Pancreas (tissue), 10 donors: ENCODE data around the gene C10orf71. TPM values are rescaled to one million over a fixed set of nuclear protein-coding genes. Genes with fewer than 3 reads are reported as not detected.

Experiments used
- ATAC-seq, 4 donors: fragments of 200-7000 bp; cut with Tn5 transposase; one replicate each; pipeline versions ENCODE4 v1.8.0 to v1.9.1; 2020; ENCODE audit warnings: mild to moderate bottlenecking in 4 of 4, moderate library complexity in 4 of 4
- DNase-seq, 6 donors: peaks; one replicate each; pipeline ENCODE4 v3.0.0-alpha.2; 2020
- FAIRE-seq: peaks from 2 replicates; lab custom pipeline; 2012; peaks lifted over from hg19 to GRCh38; lab: Jason Lieb, UNC
- H3K27ac ChIP-seq, 4 donors: fragments of 200-600 bp; sonication (generic); 1 replicate in 3 of 4; 2 replicates in 1 of 4; pipeline versions ENCODE4 v1.5.0 to v1.8.0; 2020
- H3K27me3 ChIP-seq, 4 donors: fragments of 200-600 bp; one replicate each; pipeline ENCODE4 v1.8.0; 2021
- H3K36me3 ChIP-seq, 3 donors: fragments of 200-600 bp; sonication (generic) in 1 of 3; one replicate each; pipeline versions ENCODE4 v1.5.0 to v1.8.0; 2020 to 2021
- H3K4me1 ChIP-seq, 3 donors: fragments of 200-600 bp; one replicate each; pipeline ENCODE4 v1.8.0; 2021
- H3K4me3 ChIP-seq, 4 donors: fragments of 200-600 bp; sonication (generic) in 2 of 4; one replicate each; pipeline versions ENCODE4 v1.5.0 to v1.8.0; 2020 to 2021
- H3K9me3 ChIP-seq, 4 donors: fragments of 200-600 bp; one replicate each; pipeline ENCODE4 v1.8.0; 2021
- WGBS, 2 donors: extraction: QIAGEN DNeasy Blood & Tissue Kit; methylation state at CpG; one replicate each; pipeline ENCODE4 v1.1.7; 2013; 5-methylcytosine and 5-hydroxymethylcytosine counted together
- intact Hi-C, 3 donors: fragments of 100-400 bp; cut with DNase I; formaldehyde crosslinking; loops; one replicate each; pipeline versions ENCODE4 v1.11.1 to v1.14.2; 2022
- polyA plus RNA-seq, 2 donors: library from polyadenylated mRNA; stranded (reverse); fragments of 200-250 nt; gene quantifications; one replicate each; pipeline ENCODE4 v1.2.3, GENCODE V29; 2013
- total RNA-seq, 6 donors: library from RNA; stranded (reverse); fragmentation: NEBNext Ultra II Directional in 4 of 6; extraction: Animal tissue kit (Norgen Biotek cat#: 25700) in 4 of 6; gene quantifications; one replicate each; pipeline versions ENCODE4 v1.2.1 to v1.2.4, GENCODE V29; 2021 to 2023
- TF ChIP-seq, protein P1 (sequence below), 4 donors: fragments of 200-600 bp; sonication (generic) in 3 of 4; IDR thresholded peaks; one replicate each; pipeline versions ENCODE4 v1.5.0 to v1.8.0; 2021; ENCODE audit warnings: antibody characterized with exemption in 4 of 4
- donor health status: healthy with polysubstance abuse.
- donor health status: DM: no; HTN: no; CAD: no; lungs with moderate emphysema.
- donor health status: DM: no; HTN: no; CAD: no.
- donor health status: control.
- donor health status: control.
- donor health status: Bipolar disorder and iron deficiency.
- donor health status: DM: yes; HTN: yes; CAD: no.
- donor health status: DM: no; HTN: no; CAD: no.
- donor health status: DM: no; HTN: no; CAD: no.
- donor health status: DM: yes; HTN: yes; CAD: no.

C10orf71 gene
- total and polyA plus RNA-seq, 8 donors: 0.07 to 2.6 (median 0.50) TPM

DNA sequence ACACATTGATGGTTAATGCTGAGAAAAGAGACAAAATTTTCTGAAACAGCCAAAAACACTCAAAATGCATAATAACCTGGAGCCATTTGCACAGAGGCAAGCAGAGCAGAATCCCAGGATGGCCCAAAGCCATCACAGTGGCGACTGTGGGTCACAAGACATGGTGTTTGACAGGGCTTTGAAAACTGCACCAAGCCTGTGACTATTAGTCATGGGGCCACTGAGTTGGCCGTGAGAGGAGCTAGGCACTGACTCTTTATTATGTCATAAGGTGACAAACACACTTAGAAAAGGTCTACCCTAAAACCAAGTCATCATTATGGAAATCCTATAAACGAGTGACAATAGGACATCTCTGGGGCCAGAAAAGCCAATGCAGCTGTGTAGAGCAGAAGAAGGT, 73.0 kb downstream of the C10orf71 start:
- no peaks in the 10 kb centered on the region for H3K4me1 ChIP-seq
- no peak overlapping the region for H3K4me3 ChIP-seq
- no peak overlapping the region for H3K27ac ChIP-seq
- intact Hi-C loops: no loop called here
- no peaks in the 10 kb centered on the region for H3K27me3 ChIP-seq
- no peak for DNase-seq
- H3K36me3 ChIP-seq: no peaks in the 10 kb centered on the region
- TF ChIP-seq, protein P1, sequence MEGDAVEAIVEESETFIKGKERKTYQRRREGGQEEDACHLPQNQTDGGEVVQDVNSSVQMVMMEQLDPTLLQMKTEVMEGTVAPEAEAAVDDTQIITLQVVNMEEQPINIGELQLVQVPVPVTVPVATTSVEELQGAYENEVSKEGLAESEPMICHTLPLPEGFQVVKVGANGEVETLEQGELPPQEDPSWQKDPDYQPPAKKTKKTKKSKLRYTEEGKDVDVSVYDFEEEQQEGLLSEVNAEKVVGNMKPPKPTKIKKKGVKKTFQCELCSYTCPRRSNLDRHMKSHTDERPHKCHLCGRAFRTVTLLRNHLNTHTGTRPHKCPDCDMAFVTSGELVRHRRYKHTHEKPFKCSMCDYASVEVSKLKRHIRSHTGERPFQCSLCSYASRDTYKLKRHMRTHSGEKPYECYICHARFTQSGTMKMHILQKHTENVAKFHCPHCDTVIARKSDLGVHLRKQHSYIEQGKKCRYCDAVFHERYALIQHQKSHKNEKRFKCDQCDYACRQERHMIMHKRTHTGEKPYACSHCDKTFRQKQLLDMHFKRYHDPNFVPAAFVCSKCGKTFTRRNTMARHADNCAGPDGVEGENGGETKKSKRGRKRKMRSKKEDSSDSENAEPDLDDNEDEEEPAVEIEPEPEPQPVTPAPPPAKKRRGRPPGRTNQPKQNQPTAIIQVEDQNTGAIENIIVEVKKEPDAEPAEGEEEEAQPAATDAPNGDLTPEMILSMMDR (IDR thresholded peaks at IDR 0.05): no peak
- no peaks in the 10 kb centered on the region for H3K9me3 ChIP-seq
- 65 to 66% methylated on average over 3 of the region's 3 CpGs for WGBS, 2 donors
- ATAC-seq: no peak
- FAIRE-seq: no peak

DNA sequence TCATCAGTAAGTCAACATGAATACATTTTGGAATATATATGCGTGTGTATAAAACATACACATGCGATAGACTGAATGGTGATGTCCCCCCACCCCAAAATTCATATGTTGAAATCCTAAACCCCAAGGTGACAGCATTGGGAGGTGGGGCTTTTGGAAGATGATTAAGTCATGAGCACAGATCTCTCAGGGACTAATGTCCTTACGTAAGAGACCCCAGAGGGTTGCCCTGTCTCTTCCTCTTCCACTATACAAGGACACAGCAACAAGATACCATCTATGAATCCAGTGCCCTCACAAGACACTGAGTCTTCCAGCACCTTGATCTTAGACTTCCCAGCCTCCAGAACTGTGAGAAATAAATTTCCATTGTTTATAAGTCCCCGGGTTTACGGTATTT, 74.4 kb downstream of the C10orf71 start:
- FAIRE-seq: no peak
- H3K27ac ChIP-seq: no peak overlapping the region
- TF ChIP-seq, protein P1 (IDR thresholded peaks at IDR 0.05): no peak
- intact Hi-C loops: no loop called here
- no peak overlapping the region for H3K4me3 ChIP-seq
- DNase-seq: no peak
- no peaks in the 10 kb centered on the region for H3K9me3 ChIP-seq
- H3K36me3 ChIP-seq: no peaks in the 10 kb centered on the region
- no peaks in the 10 kb centered on the region for H3K27me3 ChIP-seq
- no peak for ATAC-seq
- no peaks in the 10 kb centered on the region for H3K4me1 ChIP-seq
- 86 to 93% methylated on average over 5 of the region's 5 CpGs for WGBS, 2 donors

DNA sequence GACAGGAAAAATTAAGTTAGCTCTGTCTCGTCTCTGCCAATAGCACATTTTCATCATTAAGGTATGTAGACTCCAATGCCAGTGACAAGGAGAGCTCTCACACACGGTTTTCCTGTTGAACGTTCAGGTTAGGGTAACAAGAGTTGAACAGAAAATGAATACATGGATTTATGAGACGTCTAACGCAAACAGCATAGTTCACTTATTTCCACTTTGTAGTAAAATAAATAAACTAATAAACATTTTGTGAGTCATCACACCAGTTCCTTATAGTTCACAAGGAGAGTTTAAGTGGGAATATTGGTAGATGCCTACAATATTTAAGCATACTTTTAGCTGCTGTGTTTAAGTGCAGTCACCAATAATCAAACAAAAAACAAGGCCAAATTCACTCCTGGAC, 75.8 kb downstream of the C10orf71 start:
- H3K27me3 ChIP-seq: no peaks in the 10 kb centered on the region
- TF ChIP-seq, protein P1 (IDR thresholded peaks at IDR 0.05): no peak
- H3K4me1 ChIP-seq: no peaks in the 10 kb centered on the region
- H3K36me3 ChIP-seq: no peaks in the 10 kb centered on the region
- ATAC-seq (no peak), FAIRE-seq (no peak), DNase-seq (no peak)
- no peak overlapping the region for H3K4me3 ChIP-seq
- intact Hi-C loops: no loop called here
- H3K27ac ChIP-seq: no peak overlapping the region
- H3K9me3 ChIP-seq: no peaks in the 10 kb centered on the region
- WGBS, 2 donors: 60 to 72% methylated on average over 5 of the region's 5 CpGs

DNA sequence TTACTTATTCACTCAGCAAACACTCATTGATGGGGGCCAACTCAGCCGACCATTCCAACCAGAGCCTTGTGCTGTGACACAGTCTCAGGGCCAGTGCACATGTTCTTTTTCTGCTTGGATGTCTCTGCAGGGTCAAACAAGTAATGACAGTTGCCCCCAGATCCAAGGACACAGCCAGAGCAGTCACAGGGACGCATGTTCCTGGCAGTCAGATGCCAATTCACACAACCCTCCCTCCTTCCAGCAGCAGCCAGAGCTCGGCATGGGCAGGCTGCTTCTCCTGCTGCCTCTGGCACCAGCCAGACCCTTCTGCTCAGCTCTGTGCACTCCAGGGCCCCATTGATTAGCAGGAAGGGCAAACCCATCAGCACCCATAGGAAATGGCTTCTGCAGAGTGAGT, 76.6 kb downstream of the C10orf71 start:
- TF ChIP-seq, protein P1 (IDR thresholded peaks at IDR 0.05): no peak
- no peaks in the 10 kb centered on the region for H3K27me3 ChIP-seq
- no peak overlapping the region for H3K4me3 ChIP-seq
- WGBS, 2 donors: 47 to 57% methylated on average over 3 of the region's 3 CpGs
- no peaks in the 10 kb centered on the region for H3K4me1 ChIP-seq
- intact Hi-C loops: no loop called here
- FAIRE-seq: no peak
- no peak for ATAC-seq
- no peak overlapping the region for H3K27ac ChIP-seq
- no peak for DNase-seq
- H3K36me3 ChIP-seq: no peaks in the 10 kb centered on the region
- H3K9me3 ChIP-seq: no peaks in the 10 kb centered on the region

Other genes starting within 250 kb of the C10orf71 start
- 1 to 10 TPM in 3 of 6 donors, under 1 TPM in 3; 0.32 to 2.4 (median 0.74) TPM for gene VSTM4, start 183.6 kb upstream of the C10orf71 start, total RNA-seq
- under 1 TPM; 0.54 to 0.61 TPM for gene VSTM4, start 183.6 kb upstream of the C10orf71 start, polyA plus RNA-seq
- not detected for gene FAM170B, start 165.1 kb upstream of the C10orf71 start, total RNA-seq
- gene FAM170B, start 165.1 kb upstream of the C10orf71 start, polyA plus RNA-seq: not detected
- gene TMEM273, start 110.8 kb upstream of the C10orf71 start, total RNA-seq: 1 to 10 TPM in 4 of 6 donors, under 1 TPM in 2; 0.91 to 7.5 (median 1.6) TPM
- gene TMEM273, start 110.8 kb upstream of the C10orf71 start, polyA plus RNA-seq: 1 to 10 TPM; 4.0 to 5.5 TPM
- gene DRGX, start 96.9 kb downstream of the C10orf71 start, total RNA-seq: not detected
- gene DRGX, start 96.9 kb downstream of the C10orf71 start, polyA plus RNA-seq: not detected
- 10 to 100 TPM; 12.7 to 20.0 (median 16.4) TPM for gene ERCC6, start 240.0 kb downstream of the C10orf71 start, total RNA-seq
- 1 to 10 TPM; 3.8 to 4.1 TPM for gene ERCC6, start 240.0 kb downstream of the C10orf71 start, polyA plus RNA-seq